Activated naive CD4-positive, alpha-beta T cell treated with anti-CD3 and anti-CD28 coated beads, Interleukin-2, amount 50 U/mL, for 16 hours (primary cell): ENCODE data around the gene LRRFIP2.
"Not testable (repeated sequence)": the region's sequence is repeated elsewhere in the genome, so short reads cannot be mapped to it uniquely, and the experiment has no call there.

ENCODE experiments used
- DNase-seq: peaks from one replicate; pipeline ENCODE4 v3.0.0-alpha.2; 2020

LRRFIP2 gene

GRCh38 chr3:37112987-37113386 is 61.4 kb downstream of the LRRFIP2 start:
- DNase-seq = no peak

GRCh38 chr3:37111199-37111598 is 63.2 kb downstream of the LRRFIP2 start:
- no peak for DNase-seq

GRCh38 chr3:37107846-37108245 is 66.5 kb downstream of the LRRFIP2 start:
- DNase-seq = no peak

DNA sequence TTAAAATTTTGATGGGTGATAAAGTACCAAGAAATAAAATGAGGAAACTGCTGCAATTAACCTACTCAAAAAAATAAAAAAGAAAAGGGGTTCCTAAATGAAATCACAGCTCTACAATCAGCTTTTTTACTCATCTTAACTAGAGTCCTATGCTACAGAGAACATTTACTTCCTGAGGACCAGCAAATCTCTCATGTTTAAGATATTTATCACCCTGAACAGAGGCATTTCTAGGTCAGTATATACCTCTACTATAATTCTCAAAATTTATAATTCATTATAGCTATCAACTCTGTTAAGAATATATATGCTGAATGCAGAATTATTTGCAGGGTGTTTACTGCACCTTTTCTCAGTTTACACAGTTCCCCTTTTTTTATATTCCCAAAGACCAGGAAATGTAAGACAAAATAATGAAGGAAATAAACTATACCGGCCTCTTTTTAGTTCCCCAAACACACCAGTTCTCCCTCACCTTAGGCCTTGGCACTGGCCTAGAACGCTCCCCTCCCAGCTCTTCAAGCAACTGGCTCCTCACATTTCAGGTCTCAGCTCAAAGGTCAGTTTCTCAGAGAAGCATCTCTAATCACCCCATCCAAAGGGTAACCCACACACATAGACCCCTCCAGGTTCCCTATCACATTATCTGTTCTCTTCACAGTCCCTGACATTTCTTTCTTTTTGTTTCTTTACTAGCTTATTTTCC is 71.1 kb downstream of the LRRFIP2 start:
- DNase-seq = no peak

DNA sequence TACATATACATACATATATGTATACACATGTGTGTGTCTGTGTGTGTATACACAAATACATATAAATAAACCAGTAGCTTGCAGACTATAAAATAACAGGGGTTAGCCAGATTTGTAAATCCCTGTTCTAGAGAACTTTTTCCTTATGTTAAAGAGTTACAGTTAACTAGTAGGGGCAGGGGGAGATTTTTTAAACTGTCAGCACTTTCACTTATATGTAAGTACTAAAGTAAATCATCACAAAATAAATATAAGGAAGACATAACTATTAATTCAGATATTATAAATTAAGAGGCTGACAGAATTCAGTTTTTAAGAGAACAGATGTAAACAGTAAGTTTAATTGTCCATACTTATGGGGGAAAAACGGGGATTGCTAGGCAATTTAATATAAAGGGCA is 74.0 kb downstream of the LRRFIP2 start:
- DNase-seq = no peak

DNA sequence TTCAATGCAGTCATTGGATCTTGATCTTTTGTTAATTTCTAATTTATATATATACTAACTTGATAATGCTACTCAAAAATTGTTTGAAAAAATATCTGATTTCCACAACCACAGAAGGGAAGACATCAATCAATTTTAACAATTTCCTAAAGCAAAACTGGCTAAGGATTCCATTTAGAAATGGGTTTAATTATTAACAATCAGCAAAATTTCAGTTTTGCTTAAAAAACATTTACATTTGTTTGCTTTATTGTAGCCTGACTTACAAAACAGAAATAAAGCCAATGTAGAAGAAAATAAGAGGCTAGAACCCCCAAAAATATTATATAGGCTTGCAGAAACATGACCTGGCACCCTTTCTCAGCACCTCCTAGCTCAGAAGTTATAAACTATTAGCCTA is 74.9 kb downstream of the LRRFIP2 start:
- DNase-seq = no peak

- DNase-seq = no peak
Observed at GRCh38 chr3:37098884-37099283, 75.5 kb downstream of the LRRFIP2 start.

DNA sequence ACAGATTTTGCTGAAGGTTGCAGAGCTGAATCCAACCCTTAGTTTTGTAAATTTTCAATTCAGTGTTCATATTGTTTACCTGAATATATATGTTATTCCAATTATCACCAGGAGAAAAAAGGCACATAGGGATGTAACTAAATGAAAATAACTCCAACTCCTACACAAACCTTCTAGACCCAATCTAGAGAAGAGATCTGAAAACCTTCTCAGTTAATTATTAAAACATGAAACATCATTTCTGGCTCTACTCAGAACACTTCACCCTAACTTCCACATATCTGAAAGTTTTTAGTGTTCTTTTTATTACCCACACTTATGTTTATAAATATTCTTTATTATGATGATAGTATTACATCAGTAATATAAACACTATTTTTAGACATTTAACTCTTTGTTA is 76.6 kb downstream of the LRRFIP2 start:
- DNase-seq = no peak

- DNase-seq = no peak
Observed at GRCh38 chr3:37096975-37097374, 77.4 kb downstream of the LRRFIP2 start.

DNA sequence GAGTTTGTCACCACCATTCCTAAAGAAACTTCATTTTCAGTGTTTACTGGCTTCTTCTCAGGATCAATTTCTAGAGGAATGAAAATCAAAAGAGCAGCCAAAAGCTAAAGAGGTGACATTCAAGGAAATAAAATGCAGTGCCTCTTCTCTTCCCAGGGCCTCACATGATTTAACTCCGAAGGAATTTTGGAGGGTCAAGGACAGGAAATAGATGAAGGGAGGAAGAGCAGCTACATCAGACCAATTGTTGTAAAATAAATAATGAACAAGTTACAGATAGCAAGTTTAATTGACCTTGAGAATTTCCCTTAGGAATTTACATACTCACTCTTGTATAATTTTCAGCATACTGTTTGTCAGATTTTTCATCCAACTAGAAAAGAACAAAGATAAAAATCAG is 78.1 kb downstream of the LRRFIP2 start:
- DNase-seq = no peak

DNA sequence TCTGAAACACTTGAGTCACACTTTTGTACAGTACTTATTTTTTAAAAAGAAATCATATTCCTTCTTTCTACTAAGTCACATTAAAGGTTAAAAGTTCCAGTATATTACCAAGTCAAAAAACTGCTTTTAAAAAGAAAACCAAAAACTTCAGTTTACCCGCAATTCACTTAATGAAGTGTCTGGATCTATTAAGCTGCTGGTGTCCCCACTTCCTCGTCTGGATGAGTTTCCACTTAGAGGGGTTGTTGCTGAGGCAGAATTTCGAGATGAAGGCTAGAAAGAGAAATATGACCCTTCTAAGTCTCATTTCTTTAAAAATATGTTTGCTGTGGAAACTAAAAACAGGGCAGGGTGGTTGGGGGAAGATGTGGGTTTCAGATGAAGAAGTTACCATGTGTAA is 79.7 kb downstream of the LRRFIP2 start:
- no peak for DNase-seq

- no peak for DNase-seq
Observed at GRCh38 chr3:37093481-37093880, 80.9 kb downstream of the LRRFIP2 start.

GRCh38 chr3:37092484-37092883 is 81.9 kb downstream of the LRRFIP2 start:
- DNase-seq = no peak

GRCh38 chr3:37087870-37088269 is 86.5 kb downstream of the LRRFIP2 start:
- no peak for DNase-seq

DNA sequence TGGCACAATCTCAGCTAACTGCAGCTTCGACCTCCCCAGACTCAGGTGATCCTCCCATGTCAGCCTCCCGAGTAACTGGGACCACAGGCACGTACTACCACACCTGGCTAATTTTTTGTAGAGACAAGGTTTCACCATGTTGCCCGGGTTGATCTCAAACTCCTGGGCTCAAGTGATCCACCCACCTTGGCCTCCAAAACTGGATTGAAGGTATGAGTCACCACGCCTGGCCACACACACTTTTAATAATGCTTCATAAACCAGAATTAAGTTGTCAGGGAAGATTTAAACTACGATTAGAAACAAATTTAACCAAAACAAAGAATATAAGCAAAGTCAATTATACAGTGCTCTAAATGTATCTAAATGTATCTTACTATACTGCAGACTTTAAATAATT is 87.5 kb downstream of the LRRFIP2 start:
- no peak for DNase-seq

DNA sequence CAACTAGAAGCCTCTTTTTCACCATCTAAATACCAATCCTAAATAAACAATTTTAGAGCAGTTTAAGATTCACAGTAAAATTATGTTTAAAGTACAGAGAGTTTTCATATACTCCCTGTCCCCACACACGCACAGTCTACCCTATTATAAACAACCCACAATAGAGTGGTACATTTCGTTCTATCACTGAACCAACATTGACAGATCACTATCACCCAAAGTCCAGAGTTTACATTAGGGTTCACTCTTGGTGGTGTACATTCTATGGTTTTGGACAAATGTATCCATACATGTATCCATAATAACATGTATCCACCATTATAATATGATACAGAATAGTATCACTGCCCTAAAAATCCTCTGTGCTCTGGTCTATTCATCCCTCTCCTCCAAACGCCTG is 92.1 kb downstream of the LRRFIP2 start:
- DNase-seq = no peak

DNA sequence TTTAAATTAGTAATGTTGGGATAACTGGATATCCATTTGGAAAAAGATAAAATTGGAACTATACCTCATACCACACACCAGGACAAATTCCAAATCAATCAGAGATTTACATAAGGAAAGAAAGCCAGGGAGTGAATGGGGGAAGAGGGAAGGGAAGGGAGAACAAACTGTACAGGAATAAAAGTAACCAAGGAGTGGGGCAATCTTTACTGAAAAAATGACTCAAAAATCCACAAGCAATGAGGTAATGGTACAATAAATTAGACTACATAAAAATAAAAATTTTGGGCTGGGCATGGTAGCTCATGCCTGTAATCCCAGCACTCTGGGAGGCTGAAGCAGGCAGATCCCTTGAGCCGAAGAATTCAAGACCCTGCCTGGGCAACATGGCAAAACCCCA is 98.4 kb downstream of the LRRFIP2 start:
- DNase-seq = no peak

DNA sequence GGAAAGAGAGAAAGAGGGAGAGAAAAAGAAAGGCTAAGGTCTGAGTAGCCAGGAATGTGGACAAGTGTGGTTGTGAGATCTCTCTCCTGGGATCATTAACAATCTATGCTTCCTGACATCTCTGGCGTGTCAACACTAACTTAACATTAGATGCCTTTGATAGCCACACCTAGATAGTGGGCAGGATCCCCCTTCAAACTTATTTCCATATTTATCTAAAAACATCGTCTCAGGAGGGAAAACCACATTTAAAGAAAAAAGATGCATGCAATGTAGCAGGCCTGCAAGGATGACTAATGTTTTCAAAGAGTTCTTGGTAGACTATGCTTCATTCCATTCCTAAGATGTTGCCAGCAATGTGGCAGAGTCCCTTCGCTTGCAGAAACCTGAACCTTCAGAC is 100.2 kb downstream of the LRRFIP2 start:
- no peak for DNase-seq

DNA sequence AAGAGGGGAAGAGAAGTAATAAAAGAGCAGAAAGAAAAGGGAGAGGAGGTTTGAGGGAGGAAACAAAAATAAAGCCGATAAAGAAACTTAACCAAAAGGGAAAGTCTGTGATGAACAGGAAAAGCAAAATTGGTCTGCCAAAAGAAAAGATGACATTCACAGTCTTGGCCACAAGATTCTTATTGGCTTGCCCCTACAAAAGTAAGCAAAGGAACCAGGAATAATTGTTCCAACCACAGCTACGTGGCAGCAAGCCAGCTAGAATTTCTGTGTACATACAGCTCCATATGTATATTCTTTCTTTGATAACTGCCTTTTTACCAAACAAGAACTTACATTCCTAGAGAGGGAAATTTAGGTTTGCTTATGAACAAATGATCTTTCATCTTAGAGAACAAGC is 101.5 kb downstream of the LRRFIP2 start:
- no peak for DNase-seq

DNA sequence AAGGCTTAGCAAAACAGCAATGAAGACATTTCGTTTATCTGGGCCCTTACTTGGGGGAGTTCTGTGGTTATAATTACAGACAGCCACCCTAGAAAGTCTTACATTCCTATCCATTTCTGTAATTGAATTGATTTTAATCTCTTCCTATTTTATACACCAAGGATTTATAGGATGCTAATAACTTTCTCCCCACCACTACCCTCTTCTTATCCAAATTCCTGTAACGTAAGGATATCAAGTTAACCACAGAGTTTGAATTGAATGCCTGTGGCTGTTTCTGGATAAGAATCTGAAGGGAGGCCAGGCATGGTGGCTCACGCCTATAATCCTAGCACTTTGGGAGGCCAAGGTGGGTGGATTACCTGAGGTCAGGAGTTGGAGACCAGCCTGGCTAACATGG is 102.5 kb downstream of the LRRFIP2 start:
- no peak for DNase-seq

DNA sequence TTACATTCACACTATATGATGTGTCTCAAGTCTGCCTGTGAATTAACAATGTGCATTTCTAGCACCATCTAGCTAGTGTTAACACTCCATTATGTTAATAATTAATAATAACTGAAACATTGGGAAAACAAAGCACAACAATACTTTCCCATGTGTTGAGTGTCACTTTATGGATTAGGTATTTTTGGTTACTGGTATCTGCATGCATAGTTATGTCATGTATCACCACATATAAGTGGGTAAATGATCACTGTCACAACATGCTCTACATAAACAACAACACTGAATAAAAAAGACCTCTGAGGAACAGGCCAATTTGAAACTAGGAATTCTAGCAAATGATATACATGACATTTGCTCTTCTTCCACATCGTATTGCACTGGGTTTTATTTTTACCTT is 106.4 kb downstream of the LRRFIP2 start:
- no peak for DNase-seq

- DNase-seq = no peak
Observed at GRCh38 chr3:37067577-37067976, 106.8 kb downstream of the LRRFIP2 start.

- DNase-seq = no peak
Observed at GRCh38 chr3:37064747-37065146, 109.6 kb downstream of the LRRFIP2 start.

GRCh38 chr3:37058117-37058516 is 116.3 kb downstream of the LRRFIP2 start:
- no peak for DNase-seq

DNA sequence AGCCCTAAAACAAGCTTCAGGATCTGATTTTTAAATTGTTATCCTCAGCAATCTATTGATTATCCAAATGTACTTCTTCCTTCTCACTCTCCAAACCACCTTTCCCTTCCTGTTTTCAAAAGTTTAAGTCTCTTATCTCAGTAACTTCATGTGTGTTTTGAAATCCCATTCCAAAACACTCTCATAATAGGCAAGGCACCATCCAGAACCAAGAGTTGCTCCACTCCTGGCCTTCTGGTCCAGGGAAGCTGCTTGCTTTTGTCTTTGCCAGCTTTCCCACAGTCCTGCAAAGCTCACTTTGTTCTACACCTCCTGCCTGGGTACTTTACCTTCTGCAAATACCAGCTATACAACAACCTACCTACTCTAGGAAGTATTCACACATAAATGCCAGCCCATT is 117.6 kb downstream of the LRRFIP2 start:
- no peak for DNase-seq

DNA sequence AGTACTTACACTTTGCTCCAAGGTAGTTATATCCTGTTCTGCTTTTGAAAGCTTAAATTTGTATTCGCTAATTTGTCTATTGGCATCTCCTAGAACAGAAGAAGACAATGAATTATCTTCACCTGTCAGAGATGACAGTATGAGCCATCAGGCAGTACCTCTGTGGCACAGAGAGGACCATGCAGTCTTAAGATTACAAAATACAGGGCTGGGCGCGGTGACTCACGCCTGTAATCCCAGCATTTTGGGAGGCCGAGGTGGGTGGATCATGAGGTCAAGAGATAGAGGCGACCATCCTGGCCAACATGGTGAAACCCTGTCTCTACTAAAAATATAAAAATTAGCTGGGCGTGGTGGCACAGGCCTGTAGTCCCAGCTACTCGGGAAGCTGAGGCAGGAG is 119.3 kb downstream of the LRRFIP2 start:
- DNase-seq = not testable (repeated sequence)
